Pancreas (tissue), 10 donors: ENCODE results near the gene C2. TPM values are rescaled to one million over a fixed set of nuclear protein-coding genes. Genes with fewer than 3 reads are reported as not detected.

Source experiments
- ATAC-seq, 4 donors: fragments of 200-7000 bp; cut with Tn5 transposase; one replicate each; pipeline versions ENCODE4 v1.8.0 to v1.9.1; 2020; ENCODE audit warnings: mild to moderate bottlenecking in 4 of 4, moderate library complexity in 4 of 4
- DNase-seq, 6 donors: peaks; one replicate each; pipeline ENCODE4 v3.0.0-alpha.2; 2020
- FAIRE-seq: peaks from 2 replicates; lab custom pipeline; 2012; peaks lifted over from hg19 to GRCh38; lab: Jason Lieb, UNC
- H3K27ac ChIP-seq, 4 donors: fragments of 200-600 bp; sonication (generic); 1 replicate in 3 of 4; 2 replicates in 1 of 4; pipeline versions ENCODE4 v1.5.0 to v1.8.0; 2020
- H3K27me3 ChIP-seq, 4 donors: fragments of 200-600 bp; one replicate each; pipeline ENCODE4 v1.8.0; 2021
- H3K36me3 ChIP-seq, 3 donors: fragments of 200-600 bp; sonication (generic) in 1 of 3; one replicate each; pipeline versions ENCODE4 v1.5.0 to v1.8.0; 2020 to 2021
- H3K4me1 ChIP-seq, 3 donors: fragments of 200-600 bp; one replicate each; pipeline ENCODE4 v1.8.0; 2021
- H3K4me3 ChIP-seq, 4 donors: fragments of 200-600 bp; sonication (generic) in 2 of 4; one replicate each; pipeline versions ENCODE4 v1.5.0 to v1.8.0; 2020 to 2021
- H3K9me3 ChIP-seq, 4 donors: fragments of 200-600 bp; one replicate each; pipeline ENCODE4 v1.8.0; 2021
- WGBS, 2 donors: extraction: QIAGEN DNeasy Blood & Tissue Kit; methylation state at CpG; one replicate each; pipeline ENCODE4 v1.1.7; 2013; 5-methylcytosine and 5-hydroxymethylcytosine counted together
- intact Hi-C, 3 donors: fragments of 100-400 bp; cut with DNase I; formaldehyde crosslinking; loops; one replicate each; pipeline versions ENCODE4 v1.11.1 to v1.14.2; 2022
- polyA plus RNA-seq, 2 donors: library from polyadenylated mRNA; stranded (reverse); fragments of 200-250 nt; gene quantifications; one replicate each; pipeline ENCODE4 v1.2.3, GENCODE V29; 2013
- total RNA-seq, 6 donors: library from RNA; stranded (reverse); fragmentation: NEBNext Ultra II Directional in 4 of 6; extraction: Animal tissue kit (Norgen Biotek cat#: 25700) in 4 of 6; gene quantifications; one replicate each; pipeline versions ENCODE4 v1.2.1 to v1.2.4, GENCODE V29; 2021 to 2023
- TF ChIP-seq, protein P1 (sequence below), 4 donors: fragments of 200-600 bp; sonication (generic) in 3 of 4; IDR thresholded peaks; one replicate each; pipeline versions ENCODE4 v1.5.0 to v1.8.0; 2021; ENCODE audit warnings: antibody characterized with exemption in 4 of 4
- donor health status: healthy with polysubstance abuse.
- donor health status: DM: no; HTN: no; CAD: no; lungs with moderate emphysema.
- donor health status: DM: no; HTN: no; CAD: no.
- donor health status: control.
- donor health status: control.
- donor health status: Bipolar disorder and iron deficiency.
- donor health status: DM: yes; HTN: yes; CAD: no.
- donor health status: DM: no; HTN: no; CAD: no.
- donor health status: DM: no; HTN: no; CAD: no.
- donor health status: DM: yes; HTN: yes; CAD: no.

C2 gene
- total and polyA plus RNA-seq, 8 donors = 0.63 to 14.0 (median 2.2) TPM

DNA sequence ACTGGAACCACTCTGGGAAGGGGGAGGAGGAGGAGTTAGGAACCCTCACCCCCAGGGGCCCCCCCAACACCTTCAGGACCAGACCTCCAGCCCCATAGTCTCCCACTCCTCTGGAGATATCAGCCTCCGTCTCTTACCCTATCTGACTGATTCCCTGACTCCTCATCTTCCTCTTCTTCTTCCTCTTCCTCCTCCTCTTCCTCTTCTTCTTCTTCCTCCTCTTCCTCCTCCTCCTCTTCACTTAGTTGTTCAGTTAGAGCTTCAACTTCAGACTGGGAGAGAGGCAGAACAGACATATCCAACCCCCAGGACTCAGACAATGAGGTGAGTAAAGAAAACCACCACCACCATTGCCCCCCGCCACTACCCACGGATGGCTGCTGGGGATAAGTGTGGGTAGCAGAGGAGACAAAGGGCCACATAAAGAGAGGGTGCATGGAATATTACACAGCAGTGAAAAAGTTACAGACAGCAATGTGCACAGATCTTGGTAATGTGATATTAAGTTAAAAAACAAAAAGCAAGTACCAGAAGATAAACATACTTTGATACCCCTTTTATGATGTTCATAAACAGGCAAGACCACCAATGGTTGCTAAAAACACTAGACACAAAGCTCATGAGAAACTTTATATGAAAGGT, 38.1 kb upstream of the C2 start:
- intact Hi-C loops = no loop called here
- Histone ChIP-seq H3K4me3 (no peak overlapping the region), H3K27ac (no peak overlapping the region), H3K4me1 (no peaks in the 10 kb centered on the region), H3K27me3 (no peaks in the 10 kb centered on the region), H3K9me3 (no peaks in the 10 kb centered on the region), H3K36me3 (peaks cover 2 to 49% (median 20%) of the 10 kb centered on the region in 3 donors)
- TF ChIP-seq, protein P1, sequence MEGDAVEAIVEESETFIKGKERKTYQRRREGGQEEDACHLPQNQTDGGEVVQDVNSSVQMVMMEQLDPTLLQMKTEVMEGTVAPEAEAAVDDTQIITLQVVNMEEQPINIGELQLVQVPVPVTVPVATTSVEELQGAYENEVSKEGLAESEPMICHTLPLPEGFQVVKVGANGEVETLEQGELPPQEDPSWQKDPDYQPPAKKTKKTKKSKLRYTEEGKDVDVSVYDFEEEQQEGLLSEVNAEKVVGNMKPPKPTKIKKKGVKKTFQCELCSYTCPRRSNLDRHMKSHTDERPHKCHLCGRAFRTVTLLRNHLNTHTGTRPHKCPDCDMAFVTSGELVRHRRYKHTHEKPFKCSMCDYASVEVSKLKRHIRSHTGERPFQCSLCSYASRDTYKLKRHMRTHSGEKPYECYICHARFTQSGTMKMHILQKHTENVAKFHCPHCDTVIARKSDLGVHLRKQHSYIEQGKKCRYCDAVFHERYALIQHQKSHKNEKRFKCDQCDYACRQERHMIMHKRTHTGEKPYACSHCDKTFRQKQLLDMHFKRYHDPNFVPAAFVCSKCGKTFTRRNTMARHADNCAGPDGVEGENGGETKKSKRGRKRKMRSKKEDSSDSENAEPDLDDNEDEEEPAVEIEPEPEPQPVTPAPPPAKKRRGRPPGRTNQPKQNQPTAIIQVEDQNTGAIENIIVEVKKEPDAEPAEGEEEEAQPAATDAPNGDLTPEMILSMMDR (IDR thresholded peaks at IDR 0.05) = no peak
- FAIRE-seq (no peak), DNase-seq (no peak), ATAC-seq (peak in 1 of 4 donors; percentile 11)
- 96 to 98% methylated on average over 3 of the region's 3 CpGs for WGBS, 2 donors

DNA sequence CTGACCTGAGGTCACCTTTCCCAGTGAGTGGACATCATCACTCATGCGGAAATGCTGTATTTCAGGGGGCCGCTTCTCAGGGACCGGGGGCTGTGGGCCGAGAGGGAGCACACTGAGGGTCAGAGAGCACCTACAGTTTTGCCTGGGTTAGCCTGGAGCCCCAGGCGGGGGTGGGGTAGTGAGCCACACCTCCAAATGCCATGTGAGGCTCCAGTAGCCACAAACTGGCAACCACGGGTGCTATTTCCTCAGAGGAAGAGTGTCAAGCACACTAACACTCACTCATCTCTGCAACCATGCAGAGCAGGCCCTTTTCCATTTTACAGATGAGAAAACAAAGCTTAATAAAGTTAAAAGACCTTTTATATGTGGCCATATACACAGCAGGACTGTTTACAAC, 34.7 kb upstream of the C2 start:
- Histone ChIP-seq H3K36me3 (peaks cover 0 to 31% (median 11%) of the 10 kb centered on the region in 3 donors), H3K27ac (no peak overlapping the region), H3K9me3 (no peaks in the 10 kb centered on the region), H3K27me3 (no peaks in the 10 kb centered on the region), H3K4me1 (no peaks in the 10 kb centered on the region), H3K4me3 (no peak overlapping the region)
- intact Hi-C loops = no loop called here
- WGBS, 2 donors = 84 to 92% methylated on average over 6 of the region's 6 CpGs
- TF ChIP-seq, protein P1 (IDR thresholded peaks at IDR 0.05) = no peak
- DNase-seq (no peak), ATAC-seq (no peak), FAIRE-seq (no peak)

DNA sequence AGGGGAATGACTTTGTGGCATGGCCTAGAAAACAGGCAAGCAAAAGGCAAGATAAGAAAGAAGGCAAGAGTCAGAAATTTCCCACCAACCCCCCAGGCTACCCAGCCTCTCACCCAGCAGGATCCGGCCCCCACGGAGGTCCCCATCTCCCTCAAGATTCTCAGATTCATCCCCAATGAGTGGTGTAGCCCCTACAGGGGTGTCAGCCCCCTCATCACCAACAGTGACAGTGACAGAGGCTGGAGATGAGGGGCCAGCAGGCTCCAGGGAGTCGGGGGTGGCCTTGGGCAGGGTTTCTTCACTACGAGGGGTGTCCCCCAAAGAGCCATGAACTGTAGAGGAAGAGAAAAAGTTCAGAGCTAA, 31.0 kb upstream of the C2 start:
- Histone ChIP-seq H3K36me3 (peaks cover 0 to 21% (median 8%) of the 10 kb centered on the region in 3 donors), H3K9me3 (no peaks in the 10 kb centered on the region), H3K4me3 (peak overlapping the region in 3 of 4 donors; percentile 80 to 97 (median 92)), H3K27me3 (no peaks in the 10 kb centered on the region), H3K4me1 (peaks cover 4 to 5% (median 5%) of the 10 kb centered on the region in 3 donors), H3K27ac (peak overlapping the region in 2 of 4 donors; percentile 31 to 39)
- WGBS, 2 donors = 38 to 44% methylated on average over 4 of the region's 4 CpGs
- DNase-seq (no peak), ATAC-seq (no peak), FAIRE-seq (no peak)
- TF ChIP-seq, protein P1 (IDR thresholded peaks at IDR 0.05) = no peak
- intact Hi-C loops = no loop called here

DNA sequence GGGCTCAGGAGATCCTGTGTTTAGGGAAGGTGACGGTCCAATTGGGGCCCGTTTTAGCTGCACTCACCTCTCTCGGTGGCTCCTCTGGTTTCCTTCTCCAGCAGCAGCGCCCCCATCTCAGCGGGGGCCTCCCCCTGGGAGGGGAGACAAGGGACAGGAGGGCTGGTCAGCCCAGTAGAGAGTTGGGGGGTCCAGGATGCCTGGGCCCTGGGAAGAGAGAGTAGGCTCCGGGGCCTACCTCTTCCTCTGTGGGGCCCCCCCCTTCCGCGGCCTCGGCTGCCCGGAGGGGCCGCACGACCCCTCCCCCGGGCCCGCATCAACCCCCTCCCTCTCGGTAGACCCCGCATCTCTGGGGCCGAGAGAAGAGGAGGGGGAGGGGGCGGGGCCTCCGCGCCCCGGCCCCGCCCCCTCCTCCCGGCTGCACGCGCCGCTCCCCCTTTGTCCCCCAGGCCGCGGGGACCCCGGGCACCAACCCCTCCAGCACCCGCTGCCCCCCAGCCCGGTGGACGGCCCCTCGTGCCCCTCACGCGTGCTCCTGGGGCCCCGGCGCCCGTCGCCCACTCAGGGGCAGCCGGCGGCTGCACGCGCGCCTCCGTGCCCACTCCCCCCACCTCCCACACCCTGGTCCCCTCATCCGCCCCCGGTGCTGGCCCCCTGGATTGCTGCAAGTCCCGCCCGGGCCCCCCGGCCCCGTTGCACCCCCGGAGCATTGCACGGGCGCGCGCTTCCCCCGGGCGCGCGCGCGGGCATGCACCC, 30.5 kb upstream of the C2 start:
- Histone ChIP-seq H3K4me1 (peaks cover 4 to 5% (median 5%) of the 10 kb centered on the region in 3 donors), H3K4me3 (peak overlapping the region; percentile 62 to 97 (median 86)), H3K9me3 (no peaks in the 10 kb centered on the region), H3K27ac (peak overlapping the region; percentile 16 to 60 (median 35)), H3K36me3 (peaks cover 0 to 15% (median 8%) of the 10 kb centered on the region in 3 donors), H3K27me3 (no peaks in the 10 kb centered on the region)
- FAIRE-seq (no peak), DNase-seq (peak in 4 of 6 donors; percentile 33 to 72 (median 57)), ATAC-seq (no peak)
- intact Hi-C loops = no loop called here
- TF ChIP-seq, protein P1 (IDR thresholded peaks at IDR 0.05) = no peak
- 3 to 4% methylated on average over 24 to 41 of the region's 62 CpGs for WGBS, 2 donors
